Lower leg skin (tissue), 4 donors: ENCODE measurements around the gene AFG3L2. TPM values are rescaled to one million over a fixed set of nuclear protein-coding genes. Genes with fewer than 3 reads are reported as not detected.

Experiments
- DNase-seq, 2 donors: peaks; one replicate each; pipeline ENCODE4 v3.0.0-alpha.2; 2019; ENCODE audit warnings: low spot score in 2 of 2
- H3K4me3 ChIP-seq: fragments of 200-600 bp; sonication (generic); 2 replicates; pipeline ENCODE4 v1.5.1; 2017; ENCODE audit warnings: mild to moderate bottlenecking, low read depth; ENCODE audit not compliant: poor library complexity, severe bottlenecking
- CTCF ChIP-seq, 3 donors: fragments of 450-650 bp; IDR thresholded peaks; one replicate each; pipeline ENCODE4 v1.5.1; 2016; ENCODE audit warnings: antibody characterized with exemption in 3 of 3, mild to moderate bottlenecking in 3 of 3, moderate library complexity in 2 of 3
- POLR2A ChIP-seq, 2 donors: fragments of 450-650 bp; IDR thresholded peaks; one replicate each; pipeline ENCODE4 v1.6.1; 2016 to 2017; ENCODE audit warnings: antibody characterized with exemption in 2 of 2, mild to moderate bottlenecking in 1 of 2, moderate library complexity in 1 of 2
- WGBS, 2 donors: methylation state at CpG; one replicate each; pipeline ENCODE4 v1.1.5; 2018; 5-methylcytosine and 5-hydroxymethylcytosine counted together
- intact Hi-C: fragments of 100-400 bp; cut with DNase I; formaldehyde crosslinking; loops from one replicate; pipeline ENCODE4 v1.15.0; 2023; ENCODE audit warnings: low total_unique reads
- total RNA-seq, 4 donors: library from RNA; depleted of rRNA; stranded (reverse); fragments of >200 nt; gene quantifications; one replicate each; pipeline ENCODE4 v1.1.0, GENCODE V29; 2016

The AFG3L2 gene
- total RNA-seq, 4 donors from 2014 or later, result 57.5 to 67.9 (median 60.1) TPM

GRCh38 chr18:12301263-12302005 lies 75.6 kb downstream of the AFG3L2 start:
- TF ChIP-seq POLR2A (IDR thresholded peaks at IDR 0.05) (no peak), CTCF (IDR thresholded peaks at IDR 0.05) (no peak)
- WGBS, 2 donors, result 87 to 91% methylated on average over 13 of the region's 13 CpGs
- no peak overlapping the region for H3K4me3 ChIP-seq
- peak in 1 of 2 donors; percentile 64 for DNase-seq
- intact Hi-C loops, result no loop called here

GRCh38 chr18:12299862-12300261 lies 77.2 kb downstream of the AFG3L2 start:
- WGBS, 2 donors, result 90% methylated on average over 2 of the region's 2 CpGs
- intact Hi-C loops, result no loop called here
- no peak for TF ChIP-seq POLR2A (IDR thresholded peaks at IDR 0.05)
- no peak for DNase-seq
- no peak overlapping the region for H3K4me3 ChIP-seq

DNA sequence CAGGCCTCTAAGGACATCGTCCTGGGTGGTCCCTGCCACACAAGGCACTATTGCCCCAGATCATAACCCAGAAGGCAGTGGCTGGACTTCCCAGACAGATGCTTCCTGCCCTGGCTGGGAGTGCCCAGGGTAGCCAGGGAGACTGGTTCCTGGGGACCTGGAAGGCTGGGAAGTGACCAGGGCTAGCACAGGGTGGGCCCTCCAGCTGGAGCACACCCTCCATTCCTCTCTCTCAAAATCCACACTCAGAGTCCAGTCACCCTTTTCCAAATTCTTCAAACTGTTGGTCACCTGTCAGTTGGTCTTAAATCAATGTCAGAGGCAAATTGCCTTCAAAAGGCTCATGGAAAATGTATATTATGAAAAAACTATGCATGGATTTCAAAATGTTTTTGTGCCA lies 80.6 kb downstream of the AFG3L2 start:
- no peak overlapping the region for H3K4me3 ChIP-seq
- no peak for DNase-seq
- intact Hi-C loops, result no loop called here
- TF ChIP-seq CTCF (IDR thresholded peaks at IDR 0.05) (no peak), POLR2A (IDR thresholded peaks at IDR 0.05) (no peak)
- WGBS, 2 donors, result 78 to 100% methylated on average over 1 of the region's 1 CpG

- WGBS, 2 donors, result 96 to 100% methylated on average over 2 to 3 of the region's 3 CpGs
- intact Hi-C loops, result no loop called here
- no peak for DNase-seq
- H3K4me3 ChIP-seq, result no peak overlapping the region
- TF ChIP-seq POLR2A (IDR thresholded peaks at IDR 0.05) (no peak), CTCF (IDR thresholded peaks at IDR 0.05) (no peak)
Observed at GRCh38 chr18:12296087-12296403, 81.0 kb downstream of the AFG3L2 start.

DNA sequence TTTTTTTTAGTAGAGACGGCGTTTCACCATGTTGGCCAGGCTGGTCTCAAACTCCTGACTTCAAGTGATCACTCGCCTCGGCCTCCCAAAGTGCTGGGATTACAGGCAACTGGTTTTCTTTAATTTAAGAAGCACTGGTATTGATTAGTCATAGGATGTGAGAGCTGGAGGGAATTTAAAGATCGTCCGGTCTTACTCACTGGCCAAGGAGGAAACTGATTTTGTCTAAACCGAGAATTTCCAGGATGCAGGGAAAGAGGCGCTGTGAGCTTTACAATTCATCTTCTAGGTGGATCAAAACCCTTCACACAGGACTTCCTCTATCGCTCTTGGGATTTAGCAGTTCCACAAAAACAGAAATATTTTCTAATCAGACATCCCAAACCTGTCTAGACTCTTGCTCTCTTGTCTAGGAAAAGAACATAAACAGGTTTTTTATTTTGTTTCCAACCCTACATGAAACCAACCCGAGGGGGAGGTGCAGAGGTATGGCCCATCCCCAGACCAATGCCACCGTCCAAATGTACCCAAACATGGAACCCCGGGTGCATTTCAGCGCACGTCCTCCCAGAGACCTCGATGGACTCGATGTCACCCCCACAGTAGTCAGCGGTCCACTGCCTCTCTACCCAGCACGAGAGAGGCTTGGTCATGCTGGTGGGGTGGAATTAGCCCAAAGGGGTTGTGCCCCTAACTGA lies 81.5 kb downstream of the AFG3L2 start:
- H3K4me3 ChIP-seq, result no peak overlapping the region
- 87 to 90% methylated on average over 18 of the region's 18 CpGs for WGBS, 2 donors
- intact Hi-C loops, result no loop called here
- no peak for DNase-seq
- TF ChIP-seq POLR2A (IDR thresholded peaks at IDR 0.05) (no peak), CTCF (IDR thresholded peaks at IDR 0.05) (no peak)

DNA sequence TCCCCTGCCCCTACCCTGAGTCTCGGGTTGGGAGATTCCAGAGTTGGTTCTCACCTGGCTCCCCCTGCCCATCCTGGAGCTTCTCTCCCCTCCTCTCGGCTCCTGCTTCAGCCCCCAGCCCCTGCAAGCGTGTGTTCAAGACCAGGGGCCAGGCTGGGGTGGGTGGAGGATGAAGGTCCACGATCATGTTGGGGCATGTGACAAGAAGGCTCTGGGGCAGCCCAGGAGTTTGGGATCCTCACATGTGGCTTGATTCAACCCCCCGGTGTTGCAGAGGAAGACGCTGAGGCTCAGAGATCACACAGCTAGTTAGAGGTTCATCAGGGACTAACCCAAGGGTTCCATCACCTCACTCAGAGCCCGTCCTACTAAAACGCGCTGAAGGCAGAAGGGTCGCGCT lies 83.2 kb downstream of the AFG3L2 start:
- TF ChIP-seq CTCF (IDR thresholded peaks at IDR 0.05) (no peak), POLR2A (IDR thresholded peaks at IDR 0.05) (no peak)
- WGBS, 2 donors, result 77% methylated on average over 11 of the region's 11 CpGs
- no peak for DNase-seq
- H3K4me3 ChIP-seq, result no peak overlapping the region
- intact Hi-C loops, result no loop called here
